Heart right ventricle (tissue), 16 donors: Measurements from ENCODE around the gene MAD1L1. TPM values are rescaled to one million over a fixed set of nuclear protein-coding genes. Genes with fewer than 3 reads are reported as not detected.

Source experiments
- ATAC-seq, 8 donors: fragments of 200-7000 bp; cut with Tn5 transposase; one replicate each; pipeline ENCODE4 v1.9.1; 2020; ENCODE audit warnings: mild to moderate bottlenecking in 8 of 8, moderate library complexity in 8 of 8, moderate number of reproducible peaks in 1 of 8
- DNase-seq, 2 donors: peaks; one replicate each; pipeline ENCODE4 v3.0.0-alpha.2; 2020
- H3K27ac ChIP-seq, 10 donors: fragments of 200-600 bp; sonication (generic) in 2 of 10; one replicate each; pipeline versions ENCODE4 v1.5.0 to v1.8.0; 2020 to 2022; ENCODE audit warnings: mild to moderate bottlenecking in 3 of 10
- H3K27me3 ChIP-seq, 7 donors: fragments of 200-600 bp; one replicate each; pipeline ENCODE4 v1.8.0; 2021 to 2022; ENCODE audit warnings: mild to moderate bottlenecking in 2 of 7
- H3K36me3 ChIP-seq, 9 donors: fragments of 200-600 bp; sonication (generic) in 1 of 9; one replicate each; pipeline versions ENCODE4 v1.5.0 to v1.8.0; 2020 to 2022; ENCODE audit warnings: mild to moderate bottlenecking in 2 of 9
- H3K4me1 ChIP-seq, 9 donors: fragments of 200-600 bp; sonication (generic) in 1 of 9; one replicate each; pipeline versions ENCODE4 v1.5.0 to v1.8.0; 2020 to 2022; ENCODE audit warnings: mild to moderate bottlenecking in 4 of 9
- H3K4me3 ChIP-seq, 10 donors: fragments of 200-600 bp; sonication (generic) in 2 of 10; one replicate each; pipeline versions ENCODE4 v1.5.0 to v1.8.0; 2020 to 2022; ENCODE audit warnings: mild to moderate bottlenecking in 7 of 10, moderate library complexity in 2 of 10
- H3K9me3 ChIP-seq, 11 donors: fragments of 200-600 bp in 10 of 11; sonication (generic) in 2 of 11; one replicate each; pipeline versions ENCODE4 v1.5.0 to v1.8.0; 2013 to 2022; ENCODE audit warnings: mild to moderate bottlenecking in 2 of 11, control low read depth in 1 of 11, moderate library complexity in 1 of 11
- WGBS, 2 donors: extraction: QIAGEN DNeasy Blood & Tissue Kit; methylation state at CpG; one replicate each; pipeline ENCODE4 v1.1.7; 2013; ENCODE audit warnings: inconsistent platforms in 1 of 2; 5-methylcytosine and 5-hydroxymethylcytosine counted together
- intact Hi-C, 10 donors: fragments of 100-400 bp; cut with DNase I; formaldehyde crosslinking; loops; one replicate each; pipeline versions ENCODE4 v1.11.1 to v1.14.2; 2022
- polyA plus RNA-seq, 2 donors: library from polyadenylated mRNA; stranded (reverse); fragments of 200-250 nt; gene quantifications; one replicate each; pipeline ENCODE4 v1.2.3, GENCODE V29; 2013
- total RNA-seq, 10 donors: library from RNA; stranded (reverse); fragmentation: NEBNext Ultra II Directional in 3 of 10; extraction: Animal tissue kit (Norgen Biotek cat#: 25700) in 3 of 10; gene quantifications; one replicate each; pipeline versions ENCODE4 v1.2.1 to v1.2.4, GENCODE V29; 2021 to 2023
- TF ChIP-seq, protein P1 (sequence below), 9 donors: fragments of 200-600 bp; sonication (generic) in 2 of 9; IDR thresholded peaks; one replicate each; pipeline versions ENCODE4 v1.5.0 to v1.8.0; 2021 to 2022; ENCODE audit warnings: antibody characterized with exemption in 9 of 9, mild to moderate bottlenecking in 5 of 9, moderate library complexity in 1 of 9
- donor health status: Arrhythmogenic right ventricular cardiomyopathy.
- donor health status: ischemic (EF 13 %, LVEDD 7.1; RV severe dilation, severe dysfunction).
- donor health status: healthy with polysubstance abuse.
- donor health status: DM: no; HTN: yes; CAD: no.
- donor health status: DM: no; HTN: no; CAD: no.
- donor health status: ischemic (EF 25% LVEDD 6.9; RV normal size, moderate dysfunction).
- donor health status: ischemic (EF 25% LVEDD 5.7; RV mildly dilated, moderate dysfunction).
- donor health status: healthy.
- donor health status: DM: yes; HTN: yes; CAD: no.
- donor health status: Ischemic cardiomyopathy.
- donor health status: ischemic (EF 35%, LVEDD 5.7; RV mildly dilated, moderate dysfunction).
- donor health status: nonischemic (EF 11% LVEDD 7.7; RV severe dilation, severe dysfunction).
- donor health status: DM: yes; HTN: yes; CAD: no.
- donor health status: PGD.
- donor health status: ischemic (EF 29% LVEDD 5.4; RV normal size, mild dysfunction).
- donor health status: nonischemic (EF 23%, LVEDD 6.1; RV moderate dilation, normal function).

The MAD1L1 gene
- total and polyA plus RNA-seq, 12 donors, result 13.8 to 46.8 (median 20.2) TPM

- DNase-seq, result no peak
- intact Hi-C loops, result loop anchor here in 1 of 10 donors (10.0 kb wide), 1 partner anchor 320 kb away; no protein-coding TSS in a partner anchor
- H3K27me3 ChIP-seq, result no peaks in the 10 kb centered on the region
- peaks cover 0 to 31% (median 0%) of the 10 kb centered on the region in 9 donors for H3K36me3 ChIP-seq
- 95 to 96% methylated on average over 26 of the region's 26 CpGs for WGBS, 2 donors
- no peak overlapping the region for H3K4me3 ChIP-seq
- ATAC-seq, result no peak
- peaks cover 0 to 16% (median 13%) of the 10 kb centered on the region in 9 donors for H3K4me1 ChIP-seq
- no peaks in the 10 kb centered on the region for H3K9me3 ChIP-seq
- H3K27ac ChIP-seq, result no peak overlapping the region
- TF ChIP-seq, protein P1, sequence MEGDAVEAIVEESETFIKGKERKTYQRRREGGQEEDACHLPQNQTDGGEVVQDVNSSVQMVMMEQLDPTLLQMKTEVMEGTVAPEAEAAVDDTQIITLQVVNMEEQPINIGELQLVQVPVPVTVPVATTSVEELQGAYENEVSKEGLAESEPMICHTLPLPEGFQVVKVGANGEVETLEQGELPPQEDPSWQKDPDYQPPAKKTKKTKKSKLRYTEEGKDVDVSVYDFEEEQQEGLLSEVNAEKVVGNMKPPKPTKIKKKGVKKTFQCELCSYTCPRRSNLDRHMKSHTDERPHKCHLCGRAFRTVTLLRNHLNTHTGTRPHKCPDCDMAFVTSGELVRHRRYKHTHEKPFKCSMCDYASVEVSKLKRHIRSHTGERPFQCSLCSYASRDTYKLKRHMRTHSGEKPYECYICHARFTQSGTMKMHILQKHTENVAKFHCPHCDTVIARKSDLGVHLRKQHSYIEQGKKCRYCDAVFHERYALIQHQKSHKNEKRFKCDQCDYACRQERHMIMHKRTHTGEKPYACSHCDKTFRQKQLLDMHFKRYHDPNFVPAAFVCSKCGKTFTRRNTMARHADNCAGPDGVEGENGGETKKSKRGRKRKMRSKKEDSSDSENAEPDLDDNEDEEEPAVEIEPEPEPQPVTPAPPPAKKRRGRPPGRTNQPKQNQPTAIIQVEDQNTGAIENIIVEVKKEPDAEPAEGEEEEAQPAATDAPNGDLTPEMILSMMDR (IDR thresholded peaks at IDR 0.05), result no peak
Observed at GRCh38 chr7:1884583-1885350, 348.0 kb downstream of the MAD1L1 start.

GRCh38 chr7:1883834-1884582 lies 348.7 kb downstream of the MAD1L1 start:
- 86 to 91% methylated on average over 30 of the region's 30 CpGs for WGBS, 2 donors
- intact Hi-C loops, result loop anchor here in 1 of 10 donors (10.0 kb wide), 1 partner anchor 321 kb away; no protein-coding TSS in a partner anchor
- DNase-seq, result peak in 1 of 2 donors; percentile 36

GRCh38 chr7:1883031-1883761 lies 349.5 kb downstream of the MAD1L1 start:
- intact Hi-C loops, result loop anchor here in 1 of 10 donors (10.0 kb wide), 1 partner anchor 322 kb away; no protein-coding TSS in a partner anchor
- peaks cover 0 to 12% (median 2%) of the 10 kb centered on the region in 11 donors for H3K9me3 ChIP-seq
- no peaks in the 10 kb centered on the region for H3K27me3 ChIP-seq
- H3K4me1 ChIP-seq, result peaks cover 0 to 16% (median 13%) of the 10 kb centered on the region in 9 donors
- no peak for DNase-seq
- ATAC-seq, result no peak
- WGBS, 2 donors, result 69 to 80% methylated on average over 18 of the region's 18 CpGs
- no peak overlapping the region for H3K27ac ChIP-seq
- TF ChIP-seq, protein P1 (IDR thresholded peaks at IDR 0.05), result no peak
- peaks cover 0 to 20% (median 0%) of the 10 kb centered on the region in 9 donors for H3K36me3 ChIP-seq
- no peak overlapping the region for H3K4me3 ChIP-seq

More at GRCh38 chr7:1883834-1884582, 348.7 kb downstream of the MAD1L1 start:
- TF ChIP-seq, protein P1 (IDR thresholded peaks at IDR 0.05), result peak in 2 of 9 donors; percentile 12 to 24
- Histone ChIP-seq H3K4me3 (no peak overlapping the region), H3K4me1 (peaks cover 0 to 16% (median 13%) of the 10 kb centered on the region in 9 donors), H3K27ac (no peak overlapping the region), H3K27me3 (no peaks in the 10 kb centered on the region), H3K36me3 (peaks cover 0 to 28% (median 0%) of the 10 kb centered on the region in 9 donors), H3K9me3 (peaks cover 0 to 4% (median 0%) of the 10 kb centered on the region in 11 donors)
- peak in 5 of 8 donors; percentile 10 to 23 (median 17) for ATAC-seq
